Measurements from ENCODE around the gene MYO9B.
A peak's percentile ranks its signal among the peaks of the same experiment; 100 is the strongest.

The MYO9B gene

DNA sequence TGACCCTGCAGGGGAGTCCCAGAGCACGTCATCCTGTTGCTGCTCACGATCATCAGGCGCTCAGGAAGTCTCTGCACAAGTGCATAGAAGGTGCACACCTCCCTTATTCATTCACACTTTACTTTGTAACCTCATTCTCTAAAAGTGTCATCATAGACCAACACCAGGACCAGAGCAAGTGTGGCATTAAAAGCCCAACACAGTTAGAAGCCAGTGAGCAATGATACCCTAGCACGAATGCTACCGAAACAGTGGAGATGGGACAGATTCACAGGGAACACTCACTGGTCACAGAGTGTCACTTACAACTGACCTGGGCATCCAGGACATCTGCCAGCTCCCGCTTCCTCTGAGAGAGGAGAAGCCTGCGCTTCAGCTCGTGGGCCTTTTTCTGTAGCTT lies 17.3 kb upstream of the MYO9B start:
- no peak for DNase-seq (ENCODE audit: low read depth, low spot score)

DNA sequence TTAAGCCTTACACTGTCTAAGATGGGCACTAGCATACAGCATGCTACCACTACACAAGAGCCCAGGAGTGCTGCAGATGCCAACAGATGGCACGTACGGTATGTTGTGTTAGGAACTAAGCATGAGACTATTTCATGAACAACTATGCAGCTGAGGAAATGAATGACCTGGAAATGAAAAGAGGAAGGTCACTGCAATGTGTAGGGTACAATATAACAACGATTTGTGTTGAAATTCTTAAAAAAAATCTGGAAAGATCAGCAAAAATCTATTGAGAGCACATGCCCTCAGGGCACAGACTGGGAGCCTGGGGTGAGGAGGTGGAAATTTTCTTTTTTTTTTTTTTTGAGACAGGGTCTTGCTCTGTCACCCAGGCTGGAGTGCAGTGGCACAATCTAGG lies 14.8 kb upstream of the MYO9B start:
- DNase-seq (ENCODE audit: low read depth, low spot score) = no peak

DNA sequence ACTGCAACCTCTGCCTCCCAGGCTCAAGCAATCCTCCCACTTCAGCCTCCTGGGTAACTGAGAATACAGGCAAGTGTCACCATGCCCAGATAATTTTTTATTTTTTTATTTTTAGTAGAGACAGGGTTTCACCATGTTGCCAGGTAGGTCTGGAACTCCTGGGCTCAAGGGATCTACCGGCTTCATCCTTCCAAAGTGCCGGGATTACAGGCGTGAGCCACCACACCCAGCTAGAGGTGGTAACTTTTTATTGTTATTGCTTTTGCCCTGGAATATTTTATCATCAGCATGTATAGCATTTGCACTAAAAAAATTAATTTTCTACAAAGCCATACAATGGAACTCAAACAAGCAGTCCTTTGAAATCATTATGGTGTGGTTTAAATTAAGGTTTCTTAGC lies 14.4 kb upstream of the MYO9B start:
- no peak for DNase-seq (ENCODE audit: low read depth, low spot score)

DNA sequence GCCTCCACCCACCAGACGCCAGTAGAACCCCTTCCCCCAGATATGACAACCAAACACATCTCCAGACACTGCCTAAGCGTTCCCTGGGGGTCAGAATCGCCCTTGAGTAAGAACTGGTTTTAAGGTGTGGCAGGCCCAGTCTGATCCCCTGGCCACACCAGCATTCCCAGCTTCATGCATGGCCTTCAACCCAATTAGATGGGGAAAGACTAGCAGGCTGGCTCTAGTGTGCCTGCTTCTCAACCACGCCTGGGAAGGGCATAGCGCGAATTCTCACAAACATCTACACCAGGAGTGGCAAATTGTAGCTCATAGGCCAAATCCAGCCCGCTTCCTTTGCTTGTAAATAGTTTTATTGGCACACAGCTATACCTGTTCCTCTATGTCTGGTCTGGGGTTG lies 13.9 kb upstream of the MYO9B start:
- DNase-seq (ENCODE audit: low read depth, low spot score) = no peak

DNA sequence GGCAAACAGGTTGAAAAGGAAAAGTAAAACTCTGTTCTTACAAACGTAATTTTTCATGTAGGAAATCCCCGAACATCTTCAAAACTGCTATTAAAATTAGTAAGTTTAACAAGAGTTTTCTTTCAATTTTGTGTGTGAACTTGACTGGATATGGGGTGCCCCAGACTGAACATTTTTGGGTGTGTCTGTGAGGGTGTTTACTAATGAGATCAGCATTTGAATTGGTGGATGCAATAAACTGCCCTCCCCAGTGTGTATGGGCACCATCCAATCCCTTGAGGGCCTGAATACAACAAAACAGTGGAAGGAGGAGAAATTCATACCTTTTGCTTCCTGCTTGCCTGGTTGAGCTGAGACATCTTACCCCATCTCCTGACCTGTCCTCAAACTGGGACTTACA lies 12.1 kb upstream of the MYO9B start:
- DNase-seq (ENCODE audit: low read depth, low spot score) = no peak

DNA sequence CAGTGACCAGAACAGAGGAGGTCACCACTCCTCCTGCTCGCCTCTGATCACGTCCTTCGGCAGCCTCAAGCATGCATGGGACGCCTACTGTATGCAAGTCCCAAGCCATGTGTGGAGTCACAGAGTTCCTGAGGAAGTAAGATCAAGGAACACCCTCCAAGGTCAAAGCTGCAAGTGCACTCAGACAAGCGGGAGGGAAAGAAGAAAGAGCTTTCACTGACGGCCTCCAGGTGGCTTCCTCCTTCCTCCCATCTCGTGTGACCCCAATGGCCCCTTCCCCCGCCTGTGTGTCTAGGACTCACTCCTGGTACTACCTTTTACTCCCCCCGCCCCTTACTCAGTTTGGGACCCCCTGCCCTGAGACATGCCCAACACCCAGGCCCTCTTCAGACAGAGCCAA lies 6.4 kb upstream of the MYO9B start:
- no peak for DNase-seq (ENCODE audit: low read depth, low spot score)

DNA sequence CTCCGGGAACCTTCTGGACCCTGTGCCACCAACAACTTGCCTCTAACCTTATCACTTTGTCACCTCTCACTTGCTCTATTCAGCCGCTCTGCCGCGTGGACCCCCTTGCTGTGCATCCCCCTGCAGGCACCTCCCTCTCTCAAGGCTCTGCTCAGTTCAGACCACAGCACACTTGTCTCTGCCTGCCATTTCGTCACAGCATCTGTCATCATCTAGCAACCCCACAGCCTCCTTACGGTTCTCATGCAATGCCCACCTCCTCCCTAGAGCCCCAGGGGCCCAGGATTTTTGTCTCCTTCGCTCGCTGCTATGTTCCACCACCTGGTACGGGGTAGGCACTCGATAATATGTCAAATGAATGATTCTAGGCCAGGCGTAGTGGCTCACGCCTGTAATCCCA lies 5.2 kb upstream of the MYO9B start:
- DNase-seq (ENCODE audit: low read depth, low spot score) = no peak

DNA sequence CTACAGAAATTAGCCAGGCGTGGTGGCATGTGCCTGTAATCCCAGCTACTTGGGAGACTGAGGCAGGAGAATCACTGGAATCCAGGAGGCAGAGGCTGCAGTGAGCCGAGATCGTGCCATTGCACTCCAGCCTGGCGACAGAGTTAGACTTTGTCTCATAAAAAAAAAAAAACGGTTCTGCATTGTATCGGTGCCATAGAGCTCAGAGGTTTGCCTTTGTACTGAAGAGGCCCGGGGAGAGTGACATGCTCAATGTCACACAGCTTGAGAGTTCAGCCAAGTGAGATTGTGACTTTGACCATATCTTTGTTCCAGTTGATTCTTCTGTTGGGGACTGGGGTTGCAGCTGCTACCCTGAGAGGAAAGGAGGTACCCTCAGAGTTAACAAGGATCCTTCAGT lies 4.7 kb upstream of the MYO9B start:
- DNase-seq (ENCODE audit: low read depth, low spot score) = no peak

DNA sequence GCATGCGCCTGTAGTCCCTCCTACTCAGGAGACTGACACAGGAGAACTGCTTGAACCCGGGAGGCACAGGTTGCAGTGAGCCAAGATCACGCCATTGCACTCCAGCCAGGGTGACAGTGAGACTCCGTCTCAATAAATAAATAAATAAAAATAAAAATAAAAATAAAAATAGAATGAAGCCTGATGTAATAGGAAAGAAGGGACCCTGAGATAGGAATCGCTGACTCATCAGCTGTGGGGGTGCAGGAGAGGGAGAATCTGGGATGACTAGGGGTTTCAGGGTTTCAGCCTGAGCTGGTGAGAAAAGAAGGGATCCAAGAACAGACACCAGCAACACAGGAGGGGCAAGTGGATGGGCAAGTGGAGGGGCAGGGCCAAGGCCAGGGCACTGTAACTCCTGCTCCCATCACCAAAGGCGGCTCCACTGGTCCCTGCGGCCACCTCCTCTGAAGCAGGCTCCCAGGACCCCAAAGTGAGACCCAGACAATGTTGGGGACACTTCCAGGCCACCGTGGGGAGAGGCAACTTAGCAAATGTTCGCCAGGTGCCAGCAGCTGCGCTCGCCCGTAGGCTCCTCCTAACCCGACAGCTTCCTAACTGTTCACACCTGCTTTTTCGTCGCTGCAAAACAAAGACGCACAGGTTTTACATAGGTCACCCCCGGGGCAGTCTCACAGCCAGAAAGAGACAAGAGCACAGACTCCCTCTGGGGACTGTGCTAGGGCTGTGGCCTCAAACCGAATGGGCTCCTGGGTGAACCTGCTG lies 1.5 kb upstream of the MYO9B start:
- DNase-seq (ENCODE audit: low read depth, low spot score) = peak; percentile 74

DNA sequence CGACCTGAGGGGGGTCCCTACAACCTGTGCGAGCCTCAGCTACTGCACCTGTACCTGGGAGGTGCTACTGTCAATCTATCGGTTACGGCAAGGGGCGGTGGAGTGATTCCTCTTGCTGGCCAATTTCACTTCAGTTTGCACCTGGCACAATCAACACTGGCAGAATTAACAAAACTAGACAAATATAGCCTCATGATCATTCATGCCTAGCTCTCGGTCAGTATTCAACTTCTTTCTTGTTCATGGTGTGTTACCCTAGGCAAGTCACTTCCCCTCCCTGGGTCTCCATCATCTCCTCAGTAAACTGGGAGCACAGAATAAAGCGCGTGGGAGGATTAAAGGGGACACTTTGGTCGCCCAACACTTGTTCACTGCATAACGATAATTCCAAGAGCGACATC lies 943 bp upstream of the MYO9B start:
- DNase-seq (ENCODE audit: low read depth, low spot score) = no peak

DNA sequence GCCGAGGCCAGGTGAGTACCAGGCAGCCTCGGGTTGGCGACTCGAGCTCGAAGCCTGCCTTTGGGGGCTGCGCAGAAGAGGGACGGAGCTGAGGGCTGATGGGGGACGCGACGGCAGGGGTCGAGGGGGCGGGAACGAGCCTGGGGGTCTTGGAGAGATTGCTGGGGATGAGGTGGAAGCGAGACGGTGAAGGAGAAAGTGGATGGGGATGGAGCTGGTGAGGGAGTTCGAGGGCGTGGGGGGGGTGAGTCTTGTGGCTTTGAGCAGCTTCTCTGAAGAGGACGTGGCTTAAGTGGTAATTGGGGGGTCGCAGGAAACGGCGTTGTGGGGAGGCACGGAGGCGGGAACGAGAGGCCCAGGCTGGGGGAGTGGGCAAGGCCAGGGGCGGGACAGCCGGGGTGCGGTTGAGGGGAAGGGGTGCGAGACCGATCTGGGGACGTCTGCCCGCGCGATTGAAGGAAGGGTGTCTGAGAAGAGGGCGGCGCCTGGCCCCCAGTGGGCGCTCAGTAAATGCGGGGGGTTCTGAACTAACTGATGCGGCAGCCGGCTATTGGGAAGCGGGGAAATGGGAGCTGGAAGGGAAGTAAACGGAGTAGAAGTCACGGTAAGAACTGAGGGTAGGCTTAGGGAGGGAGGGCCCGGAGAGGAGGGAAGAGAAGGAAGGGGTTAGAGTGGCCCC lies 426 bp downstream of the MYO9B start:
- DNase-seq (ENCODE audit: low read depth, low spot score) = peak; percentile 27

DNA sequence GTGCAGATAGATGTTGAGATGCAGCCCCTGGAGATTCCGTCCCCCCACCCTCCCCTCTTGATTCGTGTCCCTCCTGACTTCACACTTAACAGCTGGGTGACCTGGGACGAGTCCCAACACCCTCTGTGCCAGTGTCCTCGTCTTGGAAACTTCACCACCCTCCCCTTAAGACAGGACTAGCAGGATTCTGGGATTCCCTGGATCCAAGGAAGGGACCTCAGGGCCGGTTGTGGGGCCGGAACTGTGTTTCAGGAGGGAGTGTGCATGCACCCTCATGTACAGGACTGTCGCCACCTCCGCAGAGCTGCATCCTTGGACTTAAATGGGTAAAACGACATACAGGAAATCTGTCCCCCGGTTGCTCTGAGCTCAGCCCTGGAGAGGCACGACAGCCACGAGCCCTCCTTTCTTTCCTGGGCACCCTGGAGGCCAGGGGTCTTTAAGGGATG lies 990 bp downstream of the MYO9B start:
- no peak for DNase-seq (ENCODE audit: low read depth, low spot score)

DNA sequence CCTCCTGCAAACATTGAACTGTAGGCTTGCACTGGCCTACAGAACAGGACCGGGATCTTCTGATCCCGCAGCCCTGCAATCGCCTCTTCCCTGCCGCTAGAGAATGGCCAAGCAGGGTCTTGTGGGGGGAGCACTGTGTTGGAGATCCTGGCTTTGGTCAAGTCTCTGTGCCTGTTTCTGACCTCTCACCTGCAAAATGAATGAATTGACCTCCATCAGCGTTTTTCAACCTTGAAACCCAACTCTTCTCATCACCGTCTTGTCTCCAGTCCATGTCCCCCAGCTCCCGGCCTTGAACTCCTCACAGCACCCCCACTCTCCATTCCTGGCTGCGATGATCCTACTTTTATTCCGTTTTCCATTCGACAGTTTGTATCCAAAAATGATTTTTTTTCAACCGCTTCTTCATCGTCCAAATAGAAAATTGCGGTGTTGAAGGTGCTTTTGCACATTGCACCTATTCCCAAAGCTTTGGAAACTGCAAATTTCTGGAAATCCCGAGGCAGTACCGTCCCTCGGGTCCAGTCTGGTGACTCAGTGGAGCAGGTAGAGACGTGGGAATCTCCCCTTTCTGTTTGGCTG lies 2.0 kb downstream of the MYO9B start:
- DNase-seq (ENCODE audit: low read depth, low spot score) = no peak

DNA sequence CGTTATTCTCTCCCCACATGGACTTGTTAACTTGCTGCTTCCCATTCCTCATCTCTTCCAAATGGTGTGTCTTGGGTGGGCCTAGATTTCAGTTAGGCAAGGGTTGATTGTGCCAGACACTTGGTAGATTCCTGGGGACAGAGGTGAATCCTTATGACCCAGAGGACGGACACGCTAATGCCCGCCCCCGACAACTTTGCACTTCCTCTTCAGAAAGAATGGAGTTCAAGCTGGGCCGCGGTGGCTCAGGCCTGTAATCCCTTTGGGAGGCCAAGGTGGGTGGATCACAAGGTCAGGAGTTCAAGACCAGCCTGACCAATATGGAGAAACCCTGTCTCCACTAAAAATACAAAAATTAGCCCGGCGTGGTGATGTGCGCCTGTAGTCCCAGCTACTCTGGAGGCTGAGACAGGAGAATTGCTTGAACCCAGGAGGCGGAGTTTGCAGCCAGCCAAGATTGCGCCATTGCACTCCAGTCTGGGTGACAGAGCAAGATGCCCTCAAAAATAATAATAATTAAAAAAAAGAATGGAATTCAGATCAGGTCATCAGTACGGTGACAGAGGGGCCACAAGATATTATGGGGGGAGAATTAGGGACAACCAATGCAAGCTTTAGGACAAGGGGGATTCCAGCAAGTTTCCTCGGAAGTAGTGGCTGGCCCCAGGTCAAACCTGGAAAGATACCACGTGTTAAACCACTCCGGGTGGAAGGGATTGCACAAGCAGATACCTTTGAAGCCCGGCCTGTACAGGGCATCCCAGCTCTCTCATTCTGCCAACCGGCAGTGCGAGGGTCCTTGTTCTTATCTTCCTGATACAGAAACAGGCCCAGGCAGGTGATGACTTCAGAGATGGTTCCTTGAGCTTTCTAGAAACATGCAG lies 2.7 kb downstream of the MYO9B start:
- no peak for DNase-seq (ENCODE audit: low read depth, low spot score)

DNA sequence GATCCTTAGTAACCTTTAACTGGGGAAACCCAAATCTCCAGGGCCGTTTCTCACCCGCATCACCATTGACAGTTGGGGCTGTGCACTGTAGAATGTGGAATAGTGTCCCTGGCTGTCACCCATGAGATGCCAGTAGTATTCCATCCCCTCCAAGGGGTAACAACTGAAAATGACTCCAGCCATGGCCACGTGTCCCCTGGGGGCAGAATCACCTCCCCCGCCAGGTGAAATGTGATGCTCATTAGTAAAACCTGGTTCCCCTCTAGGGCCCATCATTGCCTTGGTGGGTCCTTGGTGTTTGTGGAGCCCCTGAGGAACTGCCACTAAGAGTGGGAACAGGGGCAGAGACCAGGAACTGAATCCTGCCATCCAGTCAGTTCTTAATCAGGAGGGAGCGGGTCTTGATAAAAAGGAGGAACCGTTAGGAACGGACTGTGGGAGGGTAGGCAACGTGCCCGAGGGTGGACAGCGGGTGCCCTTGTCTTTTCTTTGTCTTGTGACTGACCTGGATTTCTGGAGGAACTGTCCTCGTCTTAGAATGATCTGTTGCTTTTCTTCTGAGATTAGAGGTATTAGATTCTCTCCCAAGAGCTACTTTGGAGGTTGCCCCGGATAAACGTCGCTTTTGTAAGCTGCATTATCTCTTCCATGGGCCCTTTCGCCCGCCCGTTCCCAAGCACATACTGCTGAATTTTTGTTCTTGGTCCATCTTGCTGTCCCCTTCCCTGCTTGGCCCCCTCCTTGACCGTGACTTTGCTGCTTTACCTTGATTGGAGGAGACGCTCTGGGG lies 3.5 kb downstream of the MYO9B start:
- DNase-seq (ENCODE audit: low read depth, low spot score) = peak; percentile 45

DNA sequence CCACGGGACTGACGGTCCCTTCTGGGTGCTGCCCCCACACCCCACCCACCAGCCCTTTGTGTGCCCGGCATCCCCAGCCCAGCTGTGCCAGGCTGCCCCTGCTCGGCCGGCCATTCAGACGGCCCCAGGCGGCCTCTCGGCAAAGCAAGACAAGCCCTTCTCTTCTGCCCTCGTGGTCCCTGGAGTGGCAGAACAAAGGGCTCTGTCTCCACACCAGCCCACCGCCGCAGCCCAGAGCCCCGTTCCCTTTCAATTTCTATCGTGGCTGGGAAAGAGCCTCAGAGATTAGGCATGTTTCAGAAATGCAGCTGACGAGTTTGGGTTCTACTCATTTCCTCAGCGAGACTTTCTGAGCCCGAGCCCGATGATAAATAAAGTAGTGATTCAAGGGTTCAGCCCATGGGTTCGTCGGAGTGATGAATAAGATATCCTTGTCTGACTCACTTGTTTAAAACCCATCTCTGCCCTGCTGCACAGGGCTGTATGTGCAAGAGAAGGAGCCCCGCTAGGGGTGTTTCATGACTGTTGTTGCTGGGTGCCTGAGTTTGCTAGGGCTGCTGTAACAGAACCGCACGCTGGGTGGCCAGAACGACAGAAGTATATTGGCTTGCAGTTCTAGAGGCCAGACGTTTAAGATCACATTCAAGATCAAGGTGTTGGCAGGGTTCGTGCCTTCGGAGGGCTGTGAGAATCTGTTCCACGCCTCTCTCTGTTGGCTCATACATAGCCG lies 4.3 kb downstream of the MYO9B start:
- peak; percentile 69 for DNase-seq (ENCODE audit: low read depth, low spot score)

DNA sequence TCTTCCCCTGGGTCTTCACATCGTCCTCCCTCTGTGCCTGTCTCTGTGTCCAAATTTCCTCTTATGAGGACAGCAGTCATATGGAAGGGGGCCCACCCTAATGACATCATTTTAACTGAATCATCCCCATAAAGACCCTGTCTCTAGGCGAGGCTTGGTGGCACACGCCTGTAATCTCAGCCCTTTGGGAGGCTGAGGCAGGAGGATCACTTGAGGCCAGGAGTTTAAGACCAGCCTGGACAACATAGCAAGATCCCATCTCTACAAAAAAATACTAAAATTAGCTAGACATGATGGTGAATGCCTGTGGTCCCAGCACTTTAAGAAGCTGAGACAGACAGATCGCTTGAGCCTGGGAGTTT lies 4.8 kb downstream of the MYO9B start:
- DNase-seq (ENCODE audit: low read depth, low spot score) = no peak

DNA sequence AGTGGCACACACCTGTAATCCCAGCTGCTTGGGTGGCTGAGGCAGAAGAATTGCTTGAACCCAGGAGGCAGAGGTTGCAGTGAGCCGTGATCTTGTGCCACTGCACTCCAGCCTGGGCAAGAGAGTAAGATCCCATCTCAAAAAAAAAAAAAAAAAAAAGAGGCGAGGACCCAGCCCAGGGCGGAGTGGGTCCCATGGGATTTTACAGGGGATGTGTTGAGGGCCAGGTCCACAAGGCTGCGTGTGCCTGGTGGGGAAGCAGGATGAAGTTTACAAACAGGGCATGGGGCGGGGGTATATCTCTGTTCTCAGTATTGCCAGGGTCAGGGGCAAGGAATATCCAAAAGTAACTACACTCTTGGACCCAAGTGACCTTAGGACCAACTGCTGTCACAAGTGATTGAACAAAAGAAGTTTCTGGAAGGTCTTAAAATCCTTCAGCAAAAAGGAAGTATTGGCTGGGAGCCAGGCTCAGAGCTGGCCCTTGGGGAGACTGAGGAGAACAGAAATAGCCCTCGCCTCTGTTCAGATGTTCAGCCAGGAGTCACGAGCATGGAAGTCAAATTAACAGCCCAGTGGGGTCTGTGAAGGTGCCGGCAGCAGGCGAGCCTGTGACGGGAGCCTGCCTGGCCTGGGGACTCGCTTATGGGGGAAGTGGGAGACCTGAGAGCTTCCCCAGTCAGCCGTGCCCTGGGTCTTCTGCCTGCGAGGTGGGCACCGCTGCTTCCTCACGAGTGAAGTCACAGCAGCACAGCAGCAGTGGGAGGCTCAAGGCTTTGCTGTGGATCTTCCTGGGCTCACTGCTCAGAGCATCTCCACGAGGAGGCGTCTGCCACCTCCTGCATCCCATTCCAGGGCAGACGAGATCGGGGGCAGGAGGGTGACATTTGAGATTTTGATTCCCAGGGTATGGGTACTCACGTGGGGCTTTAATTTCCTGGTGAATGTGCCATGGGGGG lies 6.4 kb downstream of the MYO9B start:
- no peak for DNase-seq (ENCODE audit: low read depth, low spot score)

DNA sequence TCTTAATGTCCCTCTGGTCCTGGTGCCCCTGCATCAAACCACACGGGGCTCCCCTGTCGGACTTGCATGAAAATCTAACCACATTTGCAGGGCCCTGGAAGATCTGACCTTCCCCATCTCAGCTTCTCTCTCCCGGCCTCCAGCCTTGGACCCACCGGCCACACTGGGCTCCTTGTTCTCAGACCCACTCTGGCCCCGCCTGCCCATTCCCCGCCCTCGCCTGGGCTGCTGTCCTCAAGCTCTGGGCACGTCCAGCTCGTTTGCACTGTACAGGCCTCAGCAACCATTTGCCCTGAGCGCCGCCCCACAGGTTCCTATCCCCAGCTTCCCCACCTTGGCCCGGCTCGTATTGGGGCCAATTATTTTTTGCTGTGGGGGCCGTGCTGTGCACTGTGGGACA lies 10.5 kb downstream of the MYO9B start:
- DNase-seq (ENCODE audit: low read depth, low spot score) = no peak

DNA sequence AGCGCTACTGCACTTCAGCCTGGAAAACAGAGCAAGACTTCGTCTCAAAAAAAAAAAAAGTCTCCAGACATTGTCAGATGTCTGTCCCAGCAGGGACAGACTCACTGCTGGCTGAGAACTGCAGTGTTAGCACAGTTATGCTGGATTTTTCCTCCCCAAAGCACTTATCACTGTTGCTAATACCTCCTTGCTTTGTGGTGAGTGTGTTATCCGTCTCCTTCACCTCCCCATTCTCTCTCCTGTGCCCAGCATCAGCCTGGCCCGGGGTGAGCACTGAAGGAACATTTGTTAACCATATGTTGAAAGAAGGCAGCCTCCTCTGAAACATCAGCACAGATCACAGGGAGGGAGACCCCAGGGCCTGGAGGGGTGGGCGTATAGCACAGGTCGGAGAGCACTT lies 11.3 kb downstream of the MYO9B start:
- no peak for DNase-seq (ENCODE audit: low read depth, low spot score)

Data from ELF-1 (cell line).